SW480 (cell line): ENCODE measurements around the gene HEXD.
A peak's percentile ranks its signal among the peaks of the same experiment; 100 is the strongest.
"Not testable (repeated sequence)": the region's sequence is repeated elsewhere in the genome, so short reads cannot be mapped to it uniquely, and the experiment has no call there.

Source experiments
- DNase-seq: peaks from one replicate; pipeline ENCODE4 v3.0.0-alpha.2; 2016; ENCODE audit warnings: low spot score

HEXD gene

DNA sequence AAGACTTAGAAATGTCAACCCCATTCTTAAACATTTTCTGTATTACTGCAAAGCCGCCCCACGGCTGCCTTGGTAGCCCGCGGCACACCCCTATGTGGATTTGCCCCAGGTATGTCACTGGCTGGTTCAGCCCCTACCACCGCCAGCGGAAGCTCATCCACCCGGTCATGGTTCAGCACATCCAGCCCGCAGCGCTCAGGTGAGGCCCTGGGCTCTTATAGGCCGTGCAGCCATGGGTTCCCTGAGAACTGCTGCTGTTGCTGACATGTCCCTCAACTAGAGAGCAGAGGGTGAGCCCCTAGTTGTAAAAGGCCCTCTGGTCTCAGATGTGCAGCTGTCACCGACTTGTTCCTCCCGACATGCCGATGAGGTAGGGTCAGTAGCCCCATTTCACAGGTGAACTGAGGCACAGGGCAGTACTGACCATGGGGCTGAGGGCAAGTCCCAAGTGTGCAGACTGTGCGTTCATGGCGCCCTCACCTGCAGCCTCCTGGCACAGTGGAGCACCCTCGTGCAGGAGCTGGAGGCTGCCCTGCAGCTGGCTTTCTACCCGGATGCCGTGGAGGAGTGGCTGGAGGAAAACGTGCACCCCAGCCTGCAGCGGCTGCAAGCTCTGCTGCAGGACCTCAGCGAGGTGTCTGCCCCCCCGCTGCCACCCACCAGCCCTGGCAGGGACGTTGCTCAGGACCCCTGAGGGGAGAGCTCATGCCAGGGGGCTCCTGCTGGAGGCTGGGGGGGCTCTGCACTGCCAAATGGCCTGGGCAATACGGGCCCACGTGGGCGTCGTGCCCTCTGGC is 23.7 kb downstream of the HEXD start:
- no peak for DNase-seq

DNA sequence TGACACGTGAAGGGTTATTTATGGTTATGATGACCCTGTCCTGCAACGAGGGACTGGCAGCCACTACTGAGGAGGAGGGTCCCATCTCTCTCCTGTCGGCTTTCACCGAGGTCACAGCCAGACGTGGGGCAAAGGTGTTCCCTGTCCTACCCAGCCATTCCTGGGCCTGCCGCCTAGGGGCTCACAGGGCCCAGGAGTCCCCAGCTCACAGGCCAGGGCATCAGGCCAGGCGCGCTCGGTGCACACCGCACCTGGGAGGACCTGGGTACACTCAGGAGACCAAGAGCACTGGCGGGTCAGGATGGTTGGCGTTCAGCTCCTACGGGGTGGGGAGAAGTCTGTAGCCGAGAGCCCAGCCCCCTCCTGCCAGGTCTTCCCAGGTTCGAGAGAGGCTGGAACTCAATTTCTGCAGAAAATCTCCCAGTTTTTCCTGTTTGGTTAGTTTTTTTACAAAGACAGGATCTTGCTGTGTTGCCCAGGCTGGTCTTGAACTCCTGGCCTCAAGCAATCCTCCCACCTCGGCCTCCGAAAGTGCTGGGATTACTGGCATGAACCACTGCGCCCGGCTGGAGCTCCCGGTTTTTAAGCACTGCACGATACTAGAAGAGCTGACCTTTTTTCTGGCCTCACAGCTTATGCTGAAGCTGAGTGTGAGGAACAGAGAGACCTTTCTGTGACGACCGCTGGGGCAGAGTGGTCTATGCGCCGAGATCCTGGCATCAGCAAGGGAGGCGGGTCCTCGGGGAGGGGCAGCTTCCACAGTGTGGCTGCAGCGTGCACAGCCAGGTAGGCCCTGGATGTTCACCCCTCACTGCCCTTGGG is 24.7 kb downstream of the HEXD start:
- no peak for DNase-seq

- DNase-seq, result no peak
Observed at GRCh38 chr17:82443465-82444283, 25.5 kb downstream of the HEXD start.

GRCh38 chr17:82444284-82444893 is 26.2 kb downstream of the HEXD start:
- DNase-seq, result no peak

DNA sequence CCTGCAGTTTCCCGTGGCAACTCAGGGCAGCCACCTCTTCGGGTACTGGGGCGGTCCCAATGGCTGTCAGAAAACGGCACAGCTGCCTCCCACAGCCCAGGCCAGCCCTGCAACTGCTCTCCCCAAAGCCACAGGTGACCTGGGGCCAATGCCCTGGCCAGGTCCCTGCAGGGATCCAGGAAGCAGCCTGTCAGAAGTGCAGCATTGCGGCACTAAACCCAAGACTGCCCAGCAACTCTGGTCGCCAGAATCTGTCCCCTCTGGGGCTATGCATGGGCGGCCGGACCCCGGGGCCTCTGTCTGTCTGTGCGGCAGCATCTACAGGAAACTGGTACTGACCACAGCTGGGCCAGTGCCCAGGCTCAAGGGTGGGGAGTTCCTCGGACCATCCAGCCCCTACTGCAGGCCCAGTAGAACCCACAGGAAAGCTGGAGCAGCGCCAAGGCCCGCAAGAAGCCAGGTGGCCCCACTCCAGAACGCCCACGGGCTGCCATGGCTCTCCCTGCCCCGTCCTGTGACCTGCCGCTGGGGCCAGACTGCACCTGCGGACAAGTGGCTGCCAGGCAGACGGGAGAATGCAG is 26.9 kb downstream of the HEXD start:
- no peak for DNase-seq

- no peak for DNase-seq
Observed at GRCh38 chr17:82445542-82445941, 27.4 kb downstream of the HEXD start.

- no peak for DNase-seq
Observed at GRCh38 chr17:82446124-82446523, 28.0 kb downstream of the HEXD start.

GRCh38 chr17:82446649-82447048 is 28.5 kb downstream of the HEXD start:
- no peak for DNase-seq

DNA sequence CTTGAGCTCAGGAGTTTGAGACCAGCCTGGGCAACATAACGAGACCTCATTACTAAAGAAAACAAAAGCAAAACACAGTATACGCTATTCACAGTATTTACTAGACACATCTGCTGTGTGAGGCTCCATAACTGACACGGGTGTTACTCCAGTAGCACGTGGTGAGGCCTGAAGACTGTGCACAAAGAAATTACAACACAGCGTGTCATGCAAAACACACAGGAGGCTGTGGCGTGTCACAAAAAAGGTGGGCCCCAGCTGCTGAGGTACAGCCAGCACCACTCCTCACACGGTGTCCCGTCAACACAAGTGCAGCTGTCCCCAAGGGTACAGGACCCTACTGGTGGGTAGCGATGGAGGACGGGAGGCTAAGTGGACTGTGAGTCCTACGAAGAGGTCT is 29.7 kb downstream of the HEXD start:
- no peak for DNase-seq

GRCh38 chr17:82449131-82449882 is 31.2 kb downstream of the HEXD start:
- no peak for DNase-seq

DNA sequence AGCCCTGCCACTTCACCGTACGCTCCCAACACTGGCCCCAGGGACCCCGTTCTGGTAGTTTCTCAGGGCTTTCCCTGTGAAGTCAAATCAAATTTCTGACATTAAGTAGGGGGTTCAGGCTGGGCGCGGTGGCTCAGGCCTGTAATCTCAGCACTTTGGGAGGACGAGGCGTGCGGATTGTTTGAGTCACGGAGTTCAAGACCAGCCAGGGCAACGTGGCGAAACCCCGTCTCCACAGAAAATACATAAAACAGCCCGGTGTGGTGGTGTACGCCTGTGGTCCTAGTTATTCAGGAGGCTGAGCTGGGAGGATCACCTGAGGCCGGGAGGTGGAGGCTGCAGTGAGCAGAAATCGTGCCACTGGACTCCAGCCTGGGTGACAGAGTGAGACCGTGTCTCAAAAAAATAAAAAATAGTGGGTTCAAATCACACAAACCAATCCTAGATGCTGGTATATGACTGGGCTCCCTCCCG is 31.8 kb downstream of the HEXD start:
- DNase-seq, result no peak

GRCh38 chr17:82450357-82451106 is 32.4 kb downstream of the HEXD start, which contains the start of gene CYBC1:
Gene CYBC1 (minus strand): TSS chr17:82450752. CDS start chr17:82449254, 1,498 bp downstream.
- peak; percentile 87 for DNase-seq

DNA sequence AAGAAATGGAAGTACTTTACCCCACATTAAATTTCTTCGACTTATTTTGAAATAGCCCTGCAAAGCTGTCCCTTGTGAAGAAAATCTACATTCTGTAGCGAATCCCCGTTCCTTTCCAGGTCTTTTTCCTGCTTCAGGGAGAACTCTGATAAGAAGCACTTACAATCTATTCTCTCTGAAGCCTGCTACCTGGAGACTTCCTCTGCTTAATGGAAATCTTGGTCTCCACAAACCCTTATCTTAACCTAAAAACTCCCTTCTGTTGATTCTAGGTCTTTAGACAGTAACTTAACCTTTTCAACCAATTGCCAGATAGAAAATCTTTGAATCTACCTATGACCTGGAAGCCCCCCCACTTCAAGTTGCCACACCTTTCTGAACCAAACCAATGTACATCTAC is 34.0 kb downstream of the HEXD start:
- no peak for DNase-seq

GRCh38 chr17:82453151-82453550 is 35.0 kb downstream of the HEXD start:
- not testable (repeated sequence) for DNase-seq

DNA sequence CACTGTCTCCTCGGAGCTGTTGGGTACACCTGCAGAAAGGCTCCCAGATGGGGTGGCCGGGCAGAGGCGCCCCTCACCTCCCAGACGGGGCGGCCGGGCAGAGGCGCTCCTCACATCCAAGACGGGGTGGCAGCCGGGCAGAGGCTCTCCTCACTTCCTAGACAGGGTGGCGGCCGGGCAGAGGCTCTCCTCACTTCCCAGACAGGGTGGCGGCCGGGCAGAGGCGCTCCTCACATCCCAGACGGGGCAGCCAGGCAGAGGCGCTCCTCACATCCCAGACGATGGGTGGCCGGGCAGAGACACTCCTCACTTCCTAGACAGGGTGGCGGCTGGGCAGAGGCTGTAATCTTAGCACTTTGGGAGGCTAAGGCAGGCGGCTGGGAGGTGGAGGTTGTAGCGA is 35.6 kb downstream of the HEXD start:
- not testable (repeated sequence) for DNase-seq

DNA sequence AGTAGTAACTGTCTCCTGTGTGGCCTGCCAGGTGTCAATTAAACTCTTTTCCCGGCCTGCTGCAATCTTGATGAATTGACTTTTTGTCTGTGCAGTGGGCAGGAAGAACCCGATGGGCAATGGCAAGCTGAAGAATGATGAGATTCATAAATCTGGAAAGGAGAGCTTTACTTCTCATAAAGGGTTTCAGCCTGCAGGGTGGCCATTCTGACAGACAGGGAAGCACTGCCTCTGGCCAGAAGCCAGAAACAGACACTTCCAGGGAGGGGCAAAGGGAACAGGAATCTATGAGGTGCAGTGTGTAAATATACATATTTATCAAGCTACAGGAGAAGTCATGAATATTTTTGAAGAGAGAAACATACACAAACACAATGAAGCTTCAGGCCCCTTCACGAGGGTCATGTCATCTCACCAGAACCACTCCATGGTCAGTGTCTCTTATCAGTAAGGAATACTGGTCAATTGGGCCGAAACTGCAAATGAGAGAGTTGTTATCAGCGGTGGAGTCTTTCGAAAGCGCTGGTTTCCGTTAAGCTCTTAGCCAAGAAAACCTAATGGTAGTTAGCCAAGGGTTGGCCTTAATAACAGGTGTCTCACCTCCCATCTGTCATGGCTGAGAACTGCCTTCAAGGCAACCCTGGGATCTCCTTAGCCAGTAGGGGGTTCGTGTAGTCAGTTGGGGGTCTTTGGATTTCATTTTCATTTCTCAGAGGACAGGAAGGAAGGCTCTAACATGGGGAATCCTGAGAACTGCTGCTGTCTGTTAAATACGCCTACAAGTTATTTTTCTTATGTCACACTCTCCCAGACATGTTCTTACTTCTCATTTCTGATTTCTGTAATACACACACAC is 39.2 kb downstream of the HEXD start:
- no peak for DNase-seq

DNA sequence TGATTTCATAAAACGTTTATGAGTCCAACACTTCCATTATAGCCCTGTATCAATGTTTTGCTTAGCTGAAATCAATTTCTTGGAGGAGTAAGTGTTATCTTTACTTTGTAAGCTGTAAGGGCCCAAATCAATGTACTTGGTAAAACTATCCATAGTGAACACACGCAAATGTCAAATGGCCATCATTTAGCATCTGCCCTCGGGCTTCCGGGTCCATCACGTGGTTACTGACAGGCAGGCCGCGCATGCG is 39.7 kb downstream of the HEXD start:
- DNase-seq, result no peak

GRCh38 chr17:82458179-82458884 is 40.2 kb downstream of the HEXD start, which contains the start of gene NARF:
Gene NARF (plus strand): TSS chr17:82458741. CDS start chr17:82458804, 63 bp downstream.
- peak; percentile 99 for DNase-seq
